HEK293T (cell line): ENCODE data around the gene FASTKD1.

Experiments
- CTCF ChIA-PET: fragments of 350-600 bp; formaldehyde crosslinking; extraction: SDS; loops from one replicate; lab custom pipeline; 2021; ENCODE audit warnings: antibody characterized with exemption, inconsistent platforms; lab: Yijun Ruan, JAX
- POLR2A ChIA-PET: fragments of 350-600 bp; formaldehyde crosslinking; extraction: SDS; loops from one replicate; lab custom pipeline; 2020; ENCODE audit warnings: antibody characterized with exemption, inconsistent platforms; lab: Yijun Ruan, JAX
- DNase-seq: peaks from one replicate; pipeline ENCODE4 v3.0.0; 2012; ENCODE audit warnings: mixed read lengths; ENCODE audit errors: extremely low spot score
- ARNT ChIP-seq: fragments of 450-650 bp; IDR thresholded peaks from 2 replicates; pipeline ENCODE4 v1.6.1; 2017; ENCODE audit warnings: mild to moderate bottlenecking
- BHLHE40 ChIP-seq: fragments of 450-650 bp; IDR thresholded peaks from 2 replicates; pipeline ENCODE4 v1.6.1; 2016; ENCODE audit warnings: mild to moderate bottlenecking, moderate library complexity, borderline replicate concordance
- CTBP1 ChIP-seq: fragments of 450-650 bp; IDR thresholded peaks from 2 replicates; pipeline ENCODE4 v1.6.1; 2016; ENCODE audit warnings: borderline replicate concordance
- ELF4 ChIP-seq: fragments of 450-650 bp; IDR thresholded peaks from 2 replicates; pipeline ENCODE4 v1.6.1; 2017; ENCODE audit warnings: antibody characterized with exemption
- FOXA1 ChIP-seq: fragments of 450-650 bp; IDR thresholded peaks from 2 replicates; pipeline ENCODE4 v1.6.1; 2016; ENCODE audit warnings: mild to moderate bottlenecking
- FOXK2 ChIP-seq: fragments of 450-650 bp; IDR thresholded peaks from 2 replicates; pipeline ENCODE4 v1.6.1; 2016; ENCODE audit warnings: mild to moderate bottlenecking
- FOXM1 ChIP-seq: fragments of 450-650 bp; IDR thresholded peaks from 2 replicates; pipeline ENCODE4 v1.6.1; 2017; ENCODE audit warnings: mild to moderate bottlenecking, borderline replicate concordance
- HDGF ChIP-seq: fragments of 450-650 bp; IDR thresholded peaks from 2 replicates; pipeline ENCODE4 v1.6.1; 2017; ENCODE audit warnings: antibody characterized with exemption, borderline replicate concordance
- L3MBTL2 ChIP-seq: fragments of 450-650 bp; conservative IDR thresholded peaks from 2 replicates; pipeline ENCODE4 v1.6.1; 2016; ENCODE audit warnings: mild to moderate bottlenecking
- LEF1 ChIP-seq: fragments of 450-650 bp; IDR thresholded peaks from 2 replicates; pipeline ENCODE4 v1.6.1; 2017; ENCODE audit warnings: mild to moderate bottlenecking, borderline replicate concordance
- NFRKB ChIP-seq: fragments of 450-650 bp; IDR thresholded peaks from 2 replicates; pipeline ENCODE4 v1.6.1; 2016; ENCODE audit warnings: mild to moderate bottlenecking, moderate library complexity
- PKNOX1 ChIP-seq: fragments of 450-650 bp; IDR thresholded peaks from 2 replicates; pipeline ENCODE4 v1.6.1; 2016
- SP1 ChIP-seq: fragments of 450-650 bp; IDR thresholded peaks from 2 replicates; pipeline ENCODE4 v1.6.1; 2017
- SUZ12 ChIP-seq: fragments of 450-650 bp; IDR thresholded peaks from 2 replicates; pipeline ENCODE4 v1.6.1; 2016; ENCODE audit warnings: mild to moderate bottlenecking
- TARDBP ChIP-seq: fragments of 450-650 bp; IDR thresholded peaks from 2 replicates; pipeline ENCODE4 v1.6.1; 2016
- ZNF384 ChIP-seq: fragments of 450-650 bp; IDR thresholded peaks from 2 replicates; pipeline ENCODE4 v1.6.1; 2016

The FASTKD1 gene

DNA sequence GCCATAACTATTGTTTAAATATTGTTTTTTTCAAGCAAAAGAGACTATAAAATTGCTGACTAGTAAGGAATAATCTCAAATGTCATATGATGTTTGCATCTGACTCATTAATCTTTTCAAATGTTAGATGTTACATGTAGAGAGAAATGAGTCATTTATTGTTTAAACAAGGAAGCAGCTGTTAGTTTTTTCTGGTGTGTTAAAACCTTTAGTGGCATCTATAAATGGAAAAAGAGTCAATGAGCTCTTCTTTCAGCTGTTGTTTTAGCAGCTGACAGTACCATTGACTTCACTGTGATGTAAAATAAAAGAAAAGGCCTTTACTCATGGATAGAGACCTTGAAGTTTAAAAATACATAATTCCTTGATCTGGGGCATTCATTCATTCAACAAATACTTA lies 66.0 kb downstream of the FASTKD1 start:
- no peak for DNase-seq
- TF ChIP-seq SUZ12 (no peak), BHLHE40 (no peak), ARNT (no peak), SP1 (no peak), FOXK2 (no peak), FOXM1 (no peak), TARDBP (no peak), ZNF384 (no peak), CTBP1 (no peak), L3MBTL2 (no peak), FOXA1 (no peak)
- ChIA-PET POLR2A (no interaction called here), CTCF (interaction anchor here (1.0 to 1.3 kb wide), 2 partner anchors 28 to 29 kb away, joined by 3 read pairs; partner anchors contain the start of gene BBS5)

GRCh38 chr2:169504651-169505050 lies 69.0 kb downstream of the FASTKD1 start:
- DNase-seq: no peak
- ChIA-PET CTCF (no interaction called here), POLR2A (no interaction called here)
- TF ChIP-seq ZNF384 (no peak), BHLHE40 (no peak), FOXA1 (no peak), TARDBP (no peak), FOXK2 (no peak), L3MBTL2 (no peak), ELF4 (no peak), SP1 (no peak), PKNOX1 (no peak), SUZ12 (no peak), FOXM1 (no peak), HDGF (no peak)

- no peak for DNase-seq
- CTCF ChIA-PET: no interaction called here
- TF ChIP-seq L3MBTL2: no peak
- TF ChIP-seq TARDBP: no peak
- TF ChIP-seq CTBP1: no peak
- no peak for TF ChIP-seq LEF1
- TF ChIP-seq ZNF384: no peak
- TF ChIP-seq SUZ12: no peak
- no peak for TF ChIP-seq NFRKB
- TF ChIP-seq SP1: no peak
- no peak for TF ChIP-seq FOXK2
- POLR2A ChIA-PET: no interaction called here
Observed at GRCh38 chr2:169495310-169495928, 78.2 kb downstream of the FASTKD1 start.

- TF ChIP-seq ZNF384 (no peak), ARNT (no peak), ELF4 (no peak), LEF1 (no peak), BHLHE40 (no peak), SUZ12 (no peak), FOXM1 (no peak), PKNOX1 (no peak), TARDBP (no peak), CTBP1 (no peak), FOXA1 (no peak), NFRKB (no peak), L3MBTL2 (no peak), HDGF (no peak), FOXK2 (no peak), SP1 (no peak)
- ChIA-PET POLR2A (no interaction called here), CTCF (no interaction called here)
- no peak for DNase-seq
Observed at GRCh38 chr2:169493360-169493759, 80.3 kb downstream of the FASTKD1 start.

DNA sequence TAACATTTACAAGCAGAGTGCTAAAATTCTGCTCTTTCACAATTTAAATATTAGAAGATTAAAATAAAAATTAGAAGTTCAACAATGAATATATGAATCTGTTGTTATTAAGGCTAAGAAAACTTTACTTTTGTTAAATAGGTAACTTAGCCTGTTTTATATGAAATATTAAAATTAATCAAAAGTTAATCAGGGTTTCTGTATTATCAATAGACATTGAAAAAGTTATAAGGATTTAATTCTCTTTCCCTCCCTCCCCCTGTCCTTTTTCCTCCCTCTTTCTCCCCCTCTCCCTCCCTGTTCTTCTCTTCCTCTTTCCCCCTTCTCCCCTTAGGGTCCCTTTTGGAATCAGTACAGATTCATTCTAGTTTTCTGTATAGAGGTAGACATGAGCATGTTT lies 82.3 kb downstream of the FASTKD1 start:
- ChIA-PET CTCF (no interaction called here), POLR2A (interaction anchor here (0.8 kb wide), 1 partner anchor 12 kb away, joined by 3 read pairs; the partner anchor contains the start of gene BBS5)
- TF ChIP-seq NFRKB: no peak
- no peak for TF ChIP-seq PKNOX1
- TF ChIP-seq FOXA1: no peak
- TF ChIP-seq FOXM1: no peak
- no peak for TF ChIP-seq FOXK2
- TF ChIP-seq ZNF384: no peak
- TF ChIP-seq LEF1: no peak
- no peak for TF ChIP-seq ARNT
- no peak for TF ChIP-seq TARDBP
- TF ChIP-seq ELF4: no peak
- no peak for TF ChIP-seq HDGF
- TF ChIP-seq CTBP1: no peak
- no peak for TF ChIP-seq L3MBTL2
- DNase-seq: no peak

DNA sequence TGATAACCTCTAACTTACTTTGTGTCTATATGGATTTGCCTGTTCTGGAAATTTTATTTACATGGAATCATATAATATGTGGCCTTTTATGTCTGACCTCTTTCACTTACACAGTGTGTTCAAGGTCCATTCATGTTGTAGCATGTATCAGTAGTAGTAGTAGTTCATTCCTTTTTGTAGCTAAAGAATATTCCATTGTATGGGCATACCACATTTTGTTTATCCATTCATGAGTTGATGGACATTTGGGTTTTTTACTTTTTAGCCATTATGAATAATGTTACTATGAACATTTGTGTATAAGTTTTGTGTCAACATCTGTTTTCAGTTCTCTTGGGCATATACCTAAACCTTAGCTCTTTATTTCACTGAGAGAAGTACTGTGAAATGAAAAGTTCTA lies 82.8 kb downstream of the FASTKD1 start:
- ChIA-PET CTCF (no interaction called here), POLR2A (interaction anchor here (0.8 kb wide), 1 partner anchor 11 kb away, joined by 3 read pairs; the partner anchor contains the start of gene BBS5)
- DNase-seq: no peak

More for the DNA sequence above, 82.8 kb downstream of the FASTKD1 start:
- TF ChIP-seq FOXA1 (no peak), SP1 (no peak), L3MBTL2 (no peak), HDGF (no peak), FOXM1 (no peak), PKNOX1 (no peak), NFRKB (no peak)
